HFFc6 (cell line): ENCODE measurements around the gene IL24. TPM values are rescaled to one million over a fixed set of nuclear protein-coding genes. Genes with fewer than 3 reads are reported as not detected.
A peak's percentile ranks its signal among the peaks of the same experiment; 100 is the strongest.
"Not testable (repeated sequence)": the region's sequence is repeated elsewhere in the genome, so short reads cannot be mapped to it uniquely, and the experiment has no call there.

ENCODE experiments used
- DNase-seq: peaks from one replicate; pipeline ENCODE4 v3.0.0-alpha.2; 2018
- H3K27ac Mint-ChIP-seq: 2 replicates; pipeline ENCODE4 v1.8.0; 2020; ENCODE audit warnings: mild to moderate bottlenecking, mixed read lengths
- H3K27me3 Mint-ChIP-seq: 2 replicates; pipeline ENCODE4 v1.8.0; 2021; ENCODE audit warnings: mild to moderate bottlenecking, moderate library complexity, mixed read lengths; ENCODE audit not compliant: insufficient read depth
- H3K36me3 Mint-ChIP-seq: 2 replicates; pipeline ENCODE4 v1.8.0; 2021; ENCODE audit warnings: low read depth, mixed read lengths
- H3K4me1 Mint-ChIP-seq: 2 replicates; pipeline ENCODE4 v1.8.0; 2020; ENCODE audit warnings: low read depth, mixed read lengths
- H3K4me3 Mint-ChIP-seq: 2 replicates; pipeline ENCODE4 v1.8.0; 2020; ENCODE audit warnings: mild to moderate bottlenecking, moderate library complexity, mixed read lengths
- H3K9me3 Mint-ChIP-seq: 2 replicates; pipeline ENCODE4 v1.8.0; 2020; ENCODE audit warnings: mild to moderate bottlenecking, mixed read lengths
- total RNA-seq, 6 experiments: library from RNA; stranded (reverse); fragmentation: NEBNext Ultra II Directional; extraction: Animal tissue kit (Norgen Biotek cat#: 25700); gene quantifications; 2 replicates in 1 of 6; 3 replicates in 5 of 6; pipeline ENCODE4 v1.2.3, GENCODE V29; 2021
- TF ChIP-seq, protein P1 (sequence below): fragments of 200-600 bp; sonication (generic); IDR thresholded peaks from 2 replicates; pipeline ENCODE4 v1.5.0; 2021; ENCODE audit warnings: antibody characterized with exemption, mild to moderate bottlenecking

IL24 gene
- total RNA-seq, 6 experiments from 2014 or later = 0.24 TPM; not detected in 5

DNA sequence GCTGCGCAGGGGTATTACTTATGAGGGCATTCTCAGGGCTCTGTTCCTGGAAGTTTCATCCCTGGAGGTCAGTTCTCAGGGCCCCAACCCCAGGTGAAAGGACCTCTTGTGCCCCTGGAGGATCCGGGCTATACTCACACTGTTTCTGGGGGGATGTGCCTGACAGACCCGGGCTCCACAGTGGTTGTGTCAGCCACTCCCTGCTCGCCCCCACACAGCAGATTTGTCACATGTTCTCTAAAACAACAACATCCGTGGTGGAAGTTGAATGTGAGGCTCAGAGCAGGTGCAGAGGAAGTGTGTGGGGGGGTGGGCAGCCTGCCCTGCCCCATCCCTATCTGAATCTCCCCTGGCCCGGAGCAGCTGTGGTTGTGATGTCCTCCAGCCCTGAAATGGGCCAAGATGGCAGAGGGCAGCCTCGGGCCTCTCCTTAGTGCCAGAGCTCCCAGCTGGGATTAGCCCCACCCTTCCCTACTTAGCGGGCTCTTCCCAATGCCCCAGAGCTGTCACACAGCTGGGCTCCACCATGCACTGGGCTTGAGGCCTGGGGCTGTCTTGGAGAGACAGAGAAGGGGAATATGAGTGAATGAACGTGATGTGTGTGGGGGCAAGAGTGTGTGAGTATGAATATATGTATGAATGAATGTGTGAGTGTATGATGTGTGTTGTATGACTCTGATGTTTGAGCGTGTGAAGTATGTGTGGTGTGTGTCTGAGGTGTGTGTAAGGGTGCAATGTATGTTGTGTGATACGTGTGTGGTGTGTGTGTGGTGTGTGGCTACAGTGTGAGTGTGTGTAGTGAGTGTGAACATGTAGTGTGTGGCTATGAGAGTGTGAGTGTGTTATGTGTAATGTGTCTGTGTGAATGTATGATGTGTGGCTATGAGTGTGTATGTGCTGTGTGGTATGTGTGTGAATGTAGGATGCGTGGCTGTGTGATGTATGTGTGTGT is 26.0 kb downstream of the IL24 start:
- H3K27ac Mint-ChIP-seq = no peak overlapping the region
- H3K4me3 Mint-ChIP-seq = no peak overlapping the region
- peaks cover 2% of the 10 kb centered on the region; the same call in 1 of the 2 replicates for H3K27me3 Mint-ChIP-seq
- TF ChIP-seq, protein P1, sequence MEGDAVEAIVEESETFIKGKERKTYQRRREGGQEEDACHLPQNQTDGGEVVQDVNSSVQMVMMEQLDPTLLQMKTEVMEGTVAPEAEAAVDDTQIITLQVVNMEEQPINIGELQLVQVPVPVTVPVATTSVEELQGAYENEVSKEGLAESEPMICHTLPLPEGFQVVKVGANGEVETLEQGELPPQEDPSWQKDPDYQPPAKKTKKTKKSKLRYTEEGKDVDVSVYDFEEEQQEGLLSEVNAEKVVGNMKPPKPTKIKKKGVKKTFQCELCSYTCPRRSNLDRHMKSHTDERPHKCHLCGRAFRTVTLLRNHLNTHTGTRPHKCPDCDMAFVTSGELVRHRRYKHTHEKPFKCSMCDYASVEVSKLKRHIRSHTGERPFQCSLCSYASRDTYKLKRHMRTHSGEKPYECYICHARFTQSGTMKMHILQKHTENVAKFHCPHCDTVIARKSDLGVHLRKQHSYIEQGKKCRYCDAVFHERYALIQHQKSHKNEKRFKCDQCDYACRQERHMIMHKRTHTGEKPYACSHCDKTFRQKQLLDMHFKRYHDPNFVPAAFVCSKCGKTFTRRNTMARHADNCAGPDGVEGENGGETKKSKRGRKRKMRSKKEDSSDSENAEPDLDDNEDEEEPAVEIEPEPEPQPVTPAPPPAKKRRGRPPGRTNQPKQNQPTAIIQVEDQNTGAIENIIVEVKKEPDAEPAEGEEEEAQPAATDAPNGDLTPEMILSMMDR = no peak
- H3K36me3 Mint-ChIP-seq = no peaks in the 10 kb centered on the region
- no peaks in the 10 kb centered on the region for H3K9me3 Mint-ChIP-seq
- H3K4me1 Mint-ChIP-seq = peaks cover 18% of the 10 kb centered on the region
- DNase-seq = no peak

DNA sequence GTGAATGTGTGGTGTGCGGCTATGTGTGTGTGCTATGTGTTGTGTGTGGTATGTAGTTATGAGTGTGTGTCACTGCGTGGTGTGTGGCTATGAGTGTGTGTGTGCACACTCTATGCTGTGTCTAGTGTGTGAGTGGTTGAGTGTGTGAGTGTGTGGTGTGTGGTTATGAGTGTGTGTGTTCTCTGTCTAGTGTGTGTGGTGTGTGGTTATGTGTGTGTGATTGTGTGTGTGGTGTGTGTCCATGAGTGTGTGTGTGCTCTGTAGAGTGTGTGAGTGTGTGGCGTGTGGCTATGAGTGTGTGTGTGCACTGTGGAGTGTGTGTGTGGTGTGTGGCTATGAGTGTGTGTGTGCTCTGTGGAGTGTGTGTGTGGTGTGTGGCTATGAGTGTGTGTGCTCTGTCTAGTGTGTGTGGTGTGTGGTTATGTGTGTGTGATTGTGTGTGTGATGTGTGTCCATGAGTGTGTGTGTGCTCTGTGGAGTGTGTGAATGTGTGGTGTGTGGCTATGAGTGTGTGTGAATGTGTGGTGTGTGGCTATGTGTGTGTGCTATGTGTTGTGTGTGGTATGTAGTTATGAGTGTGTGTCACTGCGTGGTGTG is 26.8 kb downstream of the IL24 start:
- not testable (repeated sequence) for H3K27ac Mint-ChIP-seq, H3K4me3 Mint-ChIP-seq, H3K9me3 Mint-ChIP-seq, H3K36me3 Mint-ChIP-seq, DNase-seq, H3K27me3 Mint-ChIP-seq
- peaks cover 18% of the 10 kb centered on the region for H3K4me1 Mint-ChIP-seq

DNA sequence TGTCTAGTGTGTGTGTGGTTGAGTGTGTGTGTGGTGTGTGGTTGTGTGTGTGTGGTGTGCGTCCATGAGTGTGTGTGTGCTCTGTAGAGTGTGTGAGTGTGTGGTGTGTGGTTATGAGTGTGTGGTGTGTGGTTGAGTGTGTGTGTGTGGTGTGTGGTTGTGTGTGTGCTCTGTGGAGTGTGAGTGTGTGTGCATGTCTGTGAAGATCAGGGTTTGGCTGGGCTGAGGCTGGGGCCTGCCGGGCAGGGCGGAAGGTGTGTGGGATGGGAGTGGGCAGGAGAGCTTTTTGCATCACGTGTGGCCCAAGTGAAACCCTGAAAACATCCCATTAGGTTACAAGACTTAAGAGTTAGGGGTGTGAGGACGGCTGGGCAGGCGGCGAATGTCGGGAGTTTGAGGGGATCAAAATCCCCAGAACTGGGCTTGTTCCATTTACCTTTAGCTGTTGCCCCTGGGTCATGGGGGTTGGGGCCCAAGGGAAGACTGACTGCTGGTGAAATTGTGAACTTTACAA is 27.4 kb downstream of the IL24 start:
- no peaks in the 10 kb centered on the region for H3K9me3 Mint-ChIP-seq
- no peak overlapping the region for H3K4me3 Mint-ChIP-seq
- no peaks in the 10 kb centered on the region for H3K36me3 Mint-ChIP-seq
- H3K27me3 Mint-ChIP-seq = peaks cover 2% of the 10 kb centered on the region; the same call in 1 of the 2 replicates
- no peak for DNase-seq
- peaks cover 18% of the 10 kb centered on the region for H3K4me1 Mint-ChIP-seq
- TF ChIP-seq, protein P1 = no peak
- H3K27ac Mint-ChIP-seq = no peak overlapping the region

DNA sequence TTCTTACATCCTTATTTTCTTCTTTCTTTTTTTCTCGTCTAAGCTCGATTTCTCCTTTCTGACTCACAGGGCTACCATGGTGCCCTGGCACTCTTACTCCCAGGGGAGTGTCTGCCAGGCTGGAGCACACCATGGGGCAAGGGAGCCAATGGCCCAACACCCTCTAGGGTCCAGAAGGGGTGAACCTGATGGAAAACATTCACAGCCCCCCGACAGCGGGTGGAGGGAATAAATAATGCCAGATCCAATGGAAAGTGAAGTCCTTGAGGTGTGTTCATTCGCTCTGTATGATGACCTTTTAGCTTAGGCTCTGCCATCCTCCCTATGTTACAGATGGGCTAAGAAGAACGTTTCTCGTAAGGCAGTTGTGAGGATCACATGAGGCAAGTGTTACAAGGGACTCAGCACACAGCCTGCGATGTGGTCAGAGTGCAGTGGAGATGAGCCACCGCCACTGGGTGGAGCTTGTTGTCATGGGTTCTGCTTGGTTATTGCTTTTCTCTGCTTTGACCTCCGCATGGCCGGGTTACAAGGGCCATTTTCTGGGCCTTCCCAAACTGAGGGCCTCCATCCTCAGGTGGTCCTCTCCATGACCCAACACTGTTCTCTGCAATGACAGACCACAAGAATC is 28.0 kb downstream of the IL24 start:
- Mint-ChIP-seq H3K9me3 (no peaks in the 10 kb centered on the region), H3K27me3 (no peaks in the 10 kb centered on the region), H3K27ac (no peak overlapping the region), H3K4me1 (peaks cover 18% of the 10 kb centered on the region), H3K4me3 (no peak overlapping the region), H3K36me3 (no peaks in the 10 kb centered on the region)
- no peak for DNase-seq
- TF ChIP-seq, protein P1 = no peak

DNA sequence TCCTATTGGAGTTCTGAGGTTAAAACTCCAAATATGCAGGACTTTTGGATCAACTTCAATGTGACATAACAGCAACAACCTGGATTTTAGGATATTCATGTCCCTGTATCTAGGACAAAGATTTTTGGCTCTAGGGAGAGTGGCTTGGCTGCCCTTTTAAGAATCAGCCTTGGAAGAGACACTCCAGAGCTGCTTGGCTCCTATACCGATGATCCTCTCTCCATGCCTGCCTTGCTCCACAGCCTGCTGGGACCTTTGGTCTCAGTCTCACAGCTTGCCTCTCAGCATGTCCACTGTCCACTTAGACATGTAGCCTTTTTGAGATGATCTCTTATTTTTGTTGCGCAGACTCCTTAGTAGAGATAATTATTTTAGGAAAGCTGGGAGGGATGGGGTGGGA is 29.0 kb downstream of the IL24 start:
- H3K27me3 Mint-ChIP-seq = no peaks in the 10 kb centered on the region

More for the DNA sequence above, 29.0 kb downstream of the IL24 start:
- Mint-ChIP-seq H3K4me3 (no peak overlapping the region), H3K27ac (peak overlapping the region; percentile 42; the same call in 1 of the 2 replicates), H3K36me3 (no peaks in the 10 kb centered on the region), H3K9me3 (no peaks in the 10 kb centered on the region), H3K4me1 (peaks cover 18% of the 10 kb centered on the region)
- TF ChIP-seq, protein P1 = no peak
- no peak for DNase-seq
